HL-60/S4 treated with phorbol 12-myristate 13-acetate at 8.2 ng/mL for 4 days and 3 days (cell line): ENCODE data around the gene SLIT1.
"Not testable (repeated sequence)": the region's sequence is repeated elsewhere in the genome, so short reads cannot be mapped to it uniquely, and the experiment has no call there.

Source experiments
- in situ Hi-C: fragments of 300-500 bp; cut with MboI; formaldehyde crosslinking; loops from 2 replicates; pipeline ENCODE4 v1.15.0; 2022; ENCODE audit warnings: low sequenced_read_pairs

Gene SLIT1

GRCh38 chr10:97089209-97089870, 96.4 kb downstream of the SLIT1 start:
- in situ Hi-C loops = no loop called here

GRCh38 chr10:97087296-97087695, 98.5 kb downstream of the SLIT1 start:
- in situ Hi-C loops = no loop called here

- in situ Hi-C loops = no loop called here
Observed at GRCh38 chr10:97086530-97086929, 99.2 kb downstream of the SLIT1 start.

GRCh38 chr10:97083228-97083829, 102.4 kb downstream of the SLIT1 start:
- in situ Hi-C loops = no loop called here

- in situ Hi-C loops = not testable (repeated sequence)
Observed at GRCh38 chr10:97082575-97082974, 103.2 kb downstream of the SLIT1 start.

- in situ Hi-C loops = no loop called here
Observed at GRCh38 chr10:97081621-97082235, 104.0 kb downstream of the SLIT1 start.

- in situ Hi-C loops = no loop called here
Observed at GRCh38 chr10:97080051-97080776, 105.5 kb downstream of the SLIT1 start.

- in situ Hi-C loops = no loop called here
Observed at GRCh38 chr10:97079448-97079847, 106.3 kb downstream of the SLIT1 start.

GRCh38 chr10:97078938-97079445, 106.8 kb downstream of the SLIT1 start:
- in situ Hi-C loops = no loop called here

- in situ Hi-C loops = no loop called here
Observed at GRCh38 chr10:97078261-97078937, 107.4 kb downstream of the SLIT1 start.

GRCh38 chr10:97076781-97077180, 109.0 kb downstream of the SLIT1 start:
- in situ Hi-C loops = no loop called here

GRCh38 chr10:97075961-97076525, 109.7 kb downstream of the SLIT1 start:
- in situ Hi-C loops = no loop called here

- in situ Hi-C loops = no loop called here
Observed at GRCh38 chr10:97075421-97075820, 110.3 kb downstream of the SLIT1 start.

GRCh38 chr10:97074256-97075145, 111.3 kb downstream of the SLIT1 start:
- in situ Hi-C loops = loop anchor here (5.0 kb wide), 1 partner anchor 143 kb away; no protein-coding TSS in a partner anchor

- in situ Hi-C loops = loop anchor here (5.0 kb wide), 1 partner anchor 144 kb away; no protein-coding TSS in a partner anchor
Observed at GRCh38 chr10:97072851-97073665, 112.7 kb downstream of the SLIT1 start.

GRCh38 chr10:97071496-97071895, 114.3 kb downstream of the SLIT1 start:
- in situ Hi-C loops = loop anchor here (5.0 kb wide), 1 partner anchor 146 kb away; no protein-coding TSS in a partner anchor

- in situ Hi-C loops = loop anchor here (5.0 kb wide), 1 partner anchor 148 kb away; no protein-coding TSS in a partner anchor
Observed at GRCh38 chr10:97069576-97070362, 116.0 kb downstream of the SLIT1 start.

- in situ Hi-C loops = no loop called here
Observed at GRCh38 chr10:97069026-97069425, 116.7 kb downstream of the SLIT1 start.
